ENCODE measurements around the gene SLC9A8.
A peak's percentile ranks its signal among the peaks of the same experiment; 100 is the strongest.

The SLC9A8 gene

DNA sequence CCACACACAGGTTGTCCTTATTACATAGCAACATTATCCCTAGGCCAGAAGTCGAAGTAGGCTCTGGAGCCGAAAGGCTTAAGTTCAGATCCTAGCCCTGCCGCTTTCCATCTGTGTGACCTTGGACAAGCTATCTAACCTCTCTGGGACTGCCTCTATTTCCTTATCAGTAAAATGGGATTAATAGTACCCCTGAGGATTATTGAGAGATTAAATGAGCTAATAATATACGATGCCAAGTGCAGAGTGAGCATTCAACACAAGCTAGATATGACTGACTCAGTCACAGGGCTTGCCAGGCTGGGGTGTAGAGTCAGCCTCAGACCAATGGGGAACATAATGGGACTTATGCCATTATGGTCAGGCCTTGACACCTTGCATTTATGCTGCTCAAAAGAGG lies 111.6 kb downstream of the SLC9A8 start:
- no peak for FAIRE-seq

DNA sequence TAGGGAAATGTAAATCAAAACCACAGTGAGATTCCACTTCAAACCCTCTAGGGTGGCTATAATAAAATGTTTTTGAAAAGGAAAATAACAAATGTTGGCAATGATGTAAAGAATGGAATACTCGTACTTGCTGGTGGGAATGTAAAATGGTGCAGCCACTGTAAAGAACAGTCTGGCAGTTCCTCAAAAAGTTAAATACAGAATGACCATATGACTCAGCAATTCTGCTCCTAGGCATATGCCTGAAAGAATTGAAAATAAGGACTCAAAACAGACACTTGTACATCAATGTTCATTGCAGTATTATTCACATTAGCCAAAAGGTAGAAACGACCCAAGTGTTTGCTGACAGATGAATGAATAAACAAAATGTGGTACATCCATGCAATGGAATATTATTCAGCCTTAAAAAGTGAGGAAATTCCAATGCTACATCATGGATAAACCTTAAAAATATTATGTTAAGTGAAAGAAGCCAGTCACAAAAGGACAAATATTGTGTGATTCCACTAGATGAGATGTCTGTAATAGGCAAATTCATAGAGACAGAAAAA lies 113.3 kb downstream of the SLC9A8 start:
- no peak for FAIRE-seq

DNA sequence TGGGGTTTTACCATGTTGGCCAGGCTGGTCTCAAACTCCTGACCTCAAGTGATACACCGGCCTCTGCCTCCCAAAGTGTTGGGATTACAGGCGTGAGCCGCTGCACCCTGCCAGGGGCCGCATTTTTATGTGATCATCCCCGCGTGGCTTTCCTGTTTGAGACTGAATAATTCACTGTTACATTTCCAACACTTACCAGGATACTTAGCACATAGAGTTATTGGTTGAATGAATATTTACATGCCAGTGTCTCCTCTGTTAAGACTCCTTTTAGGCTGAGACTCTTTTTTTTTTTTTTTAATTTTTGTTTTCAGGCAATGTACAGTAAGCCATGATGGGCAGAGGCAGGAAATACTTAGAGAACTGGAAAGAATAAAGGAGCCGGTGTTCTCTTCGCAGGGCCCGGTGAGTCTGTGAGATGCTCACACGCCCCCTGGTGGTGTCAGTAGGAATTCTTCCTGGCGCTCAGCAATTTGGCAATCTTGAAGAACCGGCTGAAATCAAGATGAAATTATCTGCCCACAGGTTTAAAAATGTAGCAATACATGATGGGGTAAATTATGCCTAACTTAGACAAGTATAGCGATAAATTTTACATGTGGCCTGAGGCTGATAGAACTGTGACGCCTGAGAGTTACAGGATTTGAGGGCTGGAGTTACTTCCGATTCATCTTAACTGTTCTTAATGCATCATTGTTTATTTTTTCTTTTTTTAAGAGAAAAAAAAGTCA lies 115.9 kb downstream of the SLC9A8 start:
- peak; percentile 33 for FAIRE-seq

DNA sequence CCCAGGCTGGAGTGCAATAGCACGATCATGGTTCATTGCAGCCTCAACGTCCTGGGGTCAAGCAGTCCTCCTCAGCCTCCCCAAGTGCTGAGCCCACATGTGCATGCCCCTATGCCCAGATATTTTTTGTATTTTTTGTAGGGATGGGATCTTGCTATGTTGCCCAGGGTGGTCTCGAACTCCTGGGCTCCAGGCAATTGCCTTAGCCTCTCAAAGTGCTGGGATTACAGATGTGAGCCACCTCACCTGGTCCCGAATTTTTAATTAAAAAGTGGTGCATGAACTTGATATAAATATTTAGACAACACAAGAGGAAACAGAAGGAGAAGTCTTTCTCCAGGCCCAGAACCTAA lies 116.5 kb downstream of the SLC9A8 start:
- FAIRE-seq = no peak

DNA sequence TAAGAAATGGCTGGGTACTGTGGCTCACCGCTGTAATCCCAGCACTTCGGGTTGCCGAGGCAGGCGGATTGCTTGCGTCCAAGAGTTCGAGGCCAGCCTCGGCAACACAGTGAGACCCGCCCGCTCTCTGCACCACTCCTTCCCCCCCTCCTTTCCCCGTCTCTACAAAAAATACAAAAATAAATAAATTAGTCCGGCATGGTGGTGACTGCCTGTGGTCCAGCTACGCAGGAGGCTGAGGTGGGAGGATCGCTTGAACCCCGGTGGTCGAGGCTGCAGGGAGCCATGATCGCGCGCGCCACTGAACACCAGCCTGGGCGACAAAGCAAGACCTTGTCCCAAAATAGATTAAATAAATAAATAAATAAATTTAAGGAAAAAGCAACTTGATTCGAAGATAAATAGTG lies 123.1 kb downstream of the SLC9A8 start:
- FAIRE-seq = no peak

DNA sequence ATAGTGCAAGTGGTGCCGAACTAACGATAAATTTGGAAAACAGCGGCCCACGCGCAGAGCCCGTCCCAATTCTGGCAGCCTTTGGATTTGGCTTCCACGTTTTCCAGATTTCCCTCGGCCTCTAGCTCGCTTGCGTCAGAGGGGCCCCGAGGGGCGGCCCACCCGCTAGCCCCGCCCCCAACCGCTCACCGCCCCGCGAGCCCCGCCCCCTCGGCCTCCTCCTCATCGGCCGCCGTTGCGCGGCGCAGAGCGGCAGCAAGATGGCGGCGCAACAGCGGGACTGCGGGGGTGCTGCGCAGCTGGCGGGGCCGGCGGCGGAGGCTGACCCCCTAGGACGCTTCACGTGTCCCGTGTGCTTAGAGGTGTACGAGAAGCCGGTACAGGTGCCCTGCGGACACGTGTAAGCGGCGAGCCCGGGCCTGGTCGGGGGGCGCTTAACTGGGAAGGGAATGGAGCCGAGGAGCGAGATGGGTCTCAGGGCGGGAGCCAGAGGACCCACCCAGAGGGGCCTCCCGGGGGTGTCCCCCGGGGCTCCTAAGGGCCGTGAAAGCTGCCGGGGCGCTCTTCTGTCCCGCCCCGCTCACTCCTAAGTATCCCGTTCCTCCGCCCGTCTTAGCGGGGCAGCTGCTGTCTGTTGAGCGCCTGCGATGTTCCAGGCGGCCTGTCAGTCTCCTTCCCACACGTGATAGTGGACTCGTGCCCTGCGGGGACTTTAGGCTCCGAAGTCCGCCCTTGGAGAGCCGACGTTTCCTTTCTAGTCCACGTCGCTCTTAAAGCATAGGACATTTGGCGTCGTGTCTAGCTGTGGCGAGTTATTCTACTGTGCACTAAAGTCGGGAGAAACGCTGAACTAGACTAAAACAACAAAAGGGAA lies 123.8 kb downstream of the SLC9A8 start, which contains the start of gene RNF114:
Gene RNF114 (plus strand): TSS at position 245 of the 874 bp plus-strand sequence. CDS start 16 bp downstream, at position 261.
- no peak for FAIRE-seq

DNA sequence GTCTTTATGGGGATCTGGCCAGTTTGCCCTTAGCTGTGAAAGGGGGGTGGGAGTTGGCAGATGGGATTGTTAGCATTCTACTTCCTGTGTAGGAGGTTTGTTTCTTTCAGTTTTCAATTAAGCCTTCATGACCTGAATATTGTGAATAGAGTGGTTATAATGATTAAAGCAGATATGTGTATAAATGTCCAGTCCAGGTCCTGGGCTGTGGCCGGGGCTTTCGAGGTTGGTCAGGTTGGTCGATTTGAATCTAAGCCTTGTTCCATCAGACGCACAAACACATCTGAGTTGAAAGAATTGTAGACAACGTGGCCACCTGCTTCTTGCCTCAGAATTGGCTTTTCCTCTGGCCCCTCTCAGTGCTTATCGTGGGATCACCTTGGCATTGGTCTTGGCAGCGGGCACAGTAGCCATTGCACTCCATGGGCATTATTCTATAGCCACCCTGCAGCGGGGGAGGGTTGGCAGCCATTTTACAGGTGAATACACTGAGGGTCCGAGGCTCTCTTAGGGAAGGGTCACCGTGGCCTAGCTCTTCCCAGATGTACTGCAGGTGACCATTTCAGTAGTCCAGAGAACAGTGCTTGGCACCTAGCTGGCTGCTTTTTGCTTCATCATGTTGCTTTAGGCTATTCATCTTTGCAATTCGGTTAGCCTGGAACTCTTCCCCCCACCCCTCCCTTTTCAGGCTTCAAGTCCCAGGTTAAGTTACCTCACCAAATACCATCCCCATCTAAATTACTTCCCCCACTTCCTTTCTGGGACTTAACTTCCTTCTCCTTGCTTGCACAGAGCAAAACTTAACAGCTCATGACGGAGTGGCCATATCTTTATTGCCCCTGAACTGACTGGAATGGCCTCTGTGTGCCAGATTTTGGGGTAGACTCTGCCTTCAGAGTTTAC lies 124.7 kb downstream of the SLC9A8 start:
- FAIRE-seq = no peak

DNA sequence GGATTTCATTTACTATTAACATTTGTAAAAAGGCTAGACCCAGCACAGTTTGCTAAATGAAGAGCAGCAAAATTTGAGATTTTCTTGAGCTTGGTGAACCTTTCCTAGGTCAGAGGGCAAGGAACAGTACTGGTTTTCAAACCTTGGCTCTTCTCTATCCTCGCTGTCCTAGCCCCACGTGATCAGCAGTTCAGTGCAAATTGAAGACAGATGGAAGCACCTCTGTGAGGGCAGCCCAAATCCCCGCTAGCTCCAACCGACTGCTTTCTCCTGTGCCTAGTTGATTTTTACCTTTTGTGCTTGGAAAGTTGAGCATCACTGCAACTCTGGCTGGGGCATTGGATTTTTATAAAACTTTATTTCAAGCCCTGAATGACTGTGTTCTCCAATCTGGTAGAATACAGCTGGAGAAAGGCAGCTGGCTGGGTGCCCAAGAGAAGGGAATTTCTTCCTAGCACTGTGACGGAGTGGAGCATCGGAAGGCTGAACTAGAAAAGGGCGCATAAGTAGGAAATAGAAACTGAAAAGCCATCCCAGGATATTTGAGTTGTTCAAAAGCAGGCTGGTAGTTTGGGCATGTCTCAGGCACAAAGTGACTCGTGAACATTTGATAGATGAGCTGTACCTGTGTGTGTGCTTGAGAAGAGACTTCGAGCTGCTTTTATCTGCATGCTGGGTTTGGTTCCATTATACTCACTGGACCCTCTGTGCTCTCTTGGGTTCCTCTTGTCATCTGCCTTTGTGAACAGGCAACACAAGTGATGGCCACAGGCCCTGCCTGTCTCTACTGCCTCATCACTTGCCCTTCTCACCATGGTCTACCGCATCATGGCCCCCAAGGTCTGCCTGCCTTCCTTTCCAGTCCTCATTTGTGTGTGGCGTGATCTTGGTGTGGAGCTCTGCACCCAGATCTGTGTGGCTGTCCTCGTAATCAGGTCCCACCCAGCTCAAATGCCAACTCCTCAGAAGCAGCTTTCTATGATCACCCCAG lies 125.8 kb downstream of the SLC9A8 start:
- FAIRE-seq = no peak

DNA sequence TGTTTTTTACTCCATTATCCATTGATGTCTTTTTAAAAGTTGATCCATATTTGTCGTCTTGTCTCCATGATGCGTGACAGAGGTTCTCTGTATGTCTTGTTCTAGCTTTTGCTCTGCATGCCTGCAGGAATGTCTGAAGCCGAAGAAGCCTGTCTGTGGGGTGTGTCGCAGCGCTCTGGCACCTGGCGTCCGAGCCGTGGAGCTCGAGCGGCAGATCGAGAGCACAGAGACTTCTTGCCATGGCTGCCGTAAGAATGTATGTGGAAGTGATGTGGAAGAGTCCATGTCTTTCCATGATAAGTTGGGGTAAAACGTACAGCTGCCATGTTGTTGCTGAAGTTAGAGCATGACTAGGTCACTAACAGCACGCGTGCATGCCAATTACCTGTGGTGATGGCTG lies 128.8 kb downstream of the SLC9A8 start:
- FAIRE-seq = no peak
